HG02840 (cell line): ENCODE data around the gene DOCK9.
"Not testable (repeated sequence)": the region's sequence is repeated elsewhere in the genome, so short reads cannot be mapped to it uniquely, and the experiment has no call there.

ENCODE experiments used
- ATAC-seq: cut with Tn5 transposase; IDR thresholded peaks from one replicate; pipeline ENCODE4 v1.9.1; 2021; ENCODE audit warnings: mild to moderate bottlenecking, moderate library complexity, moderate number of reproducible peaks; ENCODE audit not compliant: unreplicated experiment, low FRiP score

Gene DOCK9

GRCh38 chr13:98919566-98919965, 58.3 kb downstream of the DOCK9 start:
- no peak for ATAC-seq

DNA sequence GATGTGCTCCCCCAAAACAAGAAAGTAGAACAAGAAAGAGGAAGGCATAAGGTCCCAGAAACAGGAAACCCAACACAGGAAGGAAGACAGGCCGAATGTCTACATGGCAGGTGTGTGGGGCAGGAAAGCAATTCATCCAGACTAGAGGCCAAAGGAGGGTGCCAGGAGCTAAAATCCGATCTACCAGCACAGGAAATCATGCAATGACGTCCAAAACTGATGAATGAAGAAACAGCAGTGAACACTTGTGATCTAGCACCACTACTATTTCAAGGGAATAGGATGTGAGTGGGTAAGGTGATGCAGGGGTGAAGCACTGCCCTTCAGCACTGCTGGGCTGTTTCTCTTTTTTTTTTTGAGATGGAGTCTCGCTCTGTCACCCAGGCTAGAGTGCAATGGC, 59.1 kb downstream of the DOCK9 start:
- ATAC-seq: no peak

DNA sequence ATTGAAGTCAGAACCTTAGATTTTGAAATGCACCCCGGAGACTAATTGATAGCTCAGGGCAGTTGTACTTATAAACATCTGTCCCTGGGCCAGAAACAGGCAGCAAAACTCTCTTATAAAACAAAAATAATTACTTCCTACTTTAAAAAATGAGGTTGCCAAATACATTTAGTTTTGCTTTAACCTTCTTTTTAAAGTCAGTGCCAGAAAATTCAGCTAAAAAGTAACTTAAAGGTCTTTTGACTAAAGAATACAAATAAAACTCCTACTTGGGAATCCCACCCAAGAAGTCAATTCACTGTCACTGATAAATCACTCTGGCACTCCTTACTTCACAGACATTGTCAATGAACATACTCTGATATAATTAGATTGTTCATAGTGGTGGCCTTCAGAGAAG, 60.7 kb downstream of the DOCK9 start:
- no peak for ATAC-seq

DNA sequence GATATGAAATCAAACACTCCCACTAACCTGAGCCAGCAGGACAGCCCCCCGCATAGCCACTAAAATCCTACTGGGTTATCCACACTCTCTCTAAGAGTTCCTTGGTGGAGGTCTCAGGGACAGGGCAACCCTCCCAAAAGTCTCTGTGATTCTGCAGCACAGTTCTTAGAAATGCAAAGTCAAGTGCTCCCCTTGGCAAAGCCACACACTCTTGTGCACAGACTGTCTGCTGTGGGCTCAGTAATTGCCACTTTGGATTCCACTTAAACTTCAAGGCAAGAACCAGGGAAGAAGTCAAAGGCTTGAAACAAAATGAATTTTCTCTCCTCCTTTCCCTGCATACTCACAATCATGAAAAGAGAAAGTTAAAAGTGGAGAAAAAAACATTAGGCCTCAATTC, 61.5 kb downstream of the DOCK9 start:
- no peak for ATAC-seq

- no peak for ATAC-seq
Observed at GRCh38 chr13:98915981-98916380, 61.9 kb downstream of the DOCK9 start.

- ATAC-seq: no peak
Observed at GRCh38 chr13:98915563-98915962, 62.3 kb downstream of the DOCK9 start.

- no peak for ATAC-seq
Observed at GRCh38 chr13:98913741-98914140, 64.1 kb downstream of the DOCK9 start.

- ATAC-seq: no peak
Observed at GRCh38 chr13:98912846-98913245, 65.0 kb downstream of the DOCK9 start.

DNA sequence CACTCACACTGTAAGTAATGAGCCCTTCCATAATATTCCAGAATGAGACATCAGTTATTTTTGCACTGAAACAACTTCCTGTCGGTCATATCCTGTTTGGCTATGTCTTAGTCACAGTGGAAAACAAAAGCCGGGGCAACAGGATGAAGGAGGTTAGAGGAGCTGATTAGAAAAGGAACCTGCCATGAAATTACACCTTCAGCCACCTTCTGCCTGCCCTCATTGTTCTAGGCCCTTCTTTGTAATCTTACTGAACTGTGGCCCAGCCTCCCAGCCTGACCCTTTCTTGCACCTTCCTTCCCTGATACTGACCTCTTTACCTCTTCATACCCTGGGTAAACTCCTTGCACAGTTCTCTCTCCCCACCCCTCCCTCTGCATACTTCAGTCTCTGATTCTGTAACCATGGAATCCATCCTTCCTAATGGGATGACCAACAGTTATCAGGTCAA, 67.3 kb downstream of the DOCK9 start:
- no peak for ATAC-seq

DNA sequence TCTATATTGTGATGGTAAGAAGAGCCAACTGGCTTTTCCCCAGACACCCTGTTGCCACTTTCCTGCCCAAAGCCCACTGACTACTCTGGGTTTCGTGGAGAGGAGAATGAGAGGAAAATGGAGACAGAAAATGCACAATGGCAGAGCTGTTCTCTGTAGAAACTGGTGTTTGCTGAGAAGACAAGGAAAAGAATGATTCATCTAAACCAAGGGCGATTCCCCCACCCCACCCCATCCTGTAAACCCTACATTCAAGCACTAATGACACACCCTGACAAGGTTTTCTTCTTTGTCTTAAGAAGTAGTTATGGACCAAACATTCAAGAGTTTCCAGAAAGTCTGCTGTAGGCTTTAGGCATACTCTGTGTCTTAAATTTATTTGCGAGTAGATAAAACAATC, 68.8 kb downstream of the DOCK9 start:
- no peak for ATAC-seq

- no peak for ATAC-seq
Observed at GRCh38 chr13:98906746-98907502, 70.9 kb downstream of the DOCK9 start.

DNA sequence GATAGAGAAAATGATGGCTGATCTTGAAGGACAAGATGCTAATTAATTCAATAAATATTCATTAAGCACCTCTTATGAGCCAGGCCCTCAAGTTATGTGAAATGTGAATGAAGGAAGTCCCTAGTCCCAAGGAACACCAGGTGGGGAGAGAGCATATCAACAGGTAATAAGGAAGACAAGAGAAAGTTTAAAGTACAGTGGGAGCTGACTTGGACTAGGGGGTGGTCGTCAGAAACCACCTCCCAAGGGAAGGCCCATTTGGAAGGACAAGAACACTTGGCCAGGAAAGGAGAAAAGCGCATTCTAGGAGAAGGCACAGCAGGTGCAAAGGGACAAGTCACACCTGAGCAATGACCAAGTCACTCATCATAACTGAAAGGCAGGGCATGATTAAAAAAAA, 72.7 kb downstream of the DOCK9 start:
- ATAC-seq: no peak

DNA sequence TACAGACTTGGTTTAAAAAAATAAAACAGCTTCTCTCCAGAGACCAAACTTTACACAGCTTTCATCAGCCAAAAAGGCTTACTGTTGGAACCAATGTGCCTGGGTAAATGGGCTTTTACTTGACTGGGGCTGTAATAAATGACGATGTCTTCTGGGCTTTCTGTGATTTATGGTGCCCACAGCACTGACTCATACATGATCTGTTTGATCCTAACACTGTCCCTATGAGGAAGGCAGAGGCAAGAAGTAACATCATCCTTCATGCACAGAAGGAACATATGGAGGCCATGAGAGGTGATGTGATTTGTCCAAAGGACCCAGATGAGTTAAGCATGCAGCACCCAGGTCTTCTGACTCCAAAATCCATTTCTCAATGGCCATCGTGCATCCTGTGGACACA, 77.4 kb downstream of the DOCK9 start:
- ATAC-seq: no peak

- ATAC-seq: no peak
Observed at GRCh38 chr13:98897706-98898105, 80.2 kb downstream of the DOCK9 start.

- no peak for ATAC-seq
Observed at GRCh38 chr13:98896868-98897144, 81.1 kb downstream of the DOCK9 start.

DNA sequence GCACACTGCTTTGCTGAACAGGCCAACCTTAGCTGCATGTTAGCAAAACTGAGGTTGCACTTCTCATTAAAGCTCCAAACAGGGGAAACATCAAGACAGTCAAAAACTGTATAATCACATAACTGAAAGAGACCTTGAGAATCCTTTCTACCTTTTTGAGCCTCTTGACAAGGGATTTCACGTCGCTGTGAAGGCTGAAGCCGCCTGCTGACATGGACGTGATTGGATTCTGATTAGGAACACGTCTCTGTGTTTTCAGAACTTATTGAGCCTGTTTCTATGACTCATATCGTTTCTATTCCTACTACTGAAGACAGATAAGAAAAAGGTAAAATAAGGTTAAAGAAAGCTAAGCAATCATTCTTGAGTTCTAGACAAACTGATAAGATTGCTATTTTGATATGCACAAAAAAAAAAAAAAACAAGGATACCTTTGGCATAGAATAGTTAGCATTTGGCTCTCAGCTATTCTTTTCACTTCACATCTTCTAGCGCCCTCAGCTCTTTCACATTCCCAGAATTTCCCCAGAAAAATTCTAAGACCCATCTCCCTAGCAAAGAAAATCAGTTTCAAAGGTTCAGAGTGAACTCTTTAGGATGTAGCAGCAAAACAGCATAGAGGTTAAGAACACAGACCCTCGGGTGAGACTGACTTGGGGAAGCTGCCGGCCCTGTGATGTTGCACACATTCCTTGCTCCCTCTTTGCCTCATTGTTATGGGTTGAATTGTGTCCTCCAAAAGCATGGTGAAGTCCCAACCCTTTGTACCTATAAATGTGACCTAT, 81.6 kb downstream of the DOCK9 start:
- no peak for ATAC-seq

- ATAC-seq: not testable (repeated sequence)
Observed at GRCh38 chr13:98894814-98895213, 83.0 kb downstream of the DOCK9 start.

DNA sequence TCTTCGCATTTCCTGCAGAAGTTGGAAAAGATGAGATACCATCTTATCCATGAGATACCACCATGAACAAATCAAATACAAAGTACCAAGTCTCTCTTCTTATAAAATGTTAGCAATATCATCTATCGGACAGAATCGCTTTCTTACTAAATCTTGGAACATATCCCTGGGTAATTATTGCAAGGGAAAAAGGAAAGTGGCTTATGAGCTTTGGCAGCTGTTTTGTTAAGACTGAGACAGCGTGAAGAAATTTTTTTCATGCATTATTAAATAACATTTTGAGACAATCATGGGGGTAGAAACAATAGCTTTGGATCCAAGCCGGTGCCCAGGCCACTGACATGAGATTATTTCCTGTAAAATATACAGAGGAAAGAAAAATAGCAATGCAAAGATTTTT, 84.5 kb downstream of the DOCK9 start:
- no peak for ATAC-seq

DNA sequence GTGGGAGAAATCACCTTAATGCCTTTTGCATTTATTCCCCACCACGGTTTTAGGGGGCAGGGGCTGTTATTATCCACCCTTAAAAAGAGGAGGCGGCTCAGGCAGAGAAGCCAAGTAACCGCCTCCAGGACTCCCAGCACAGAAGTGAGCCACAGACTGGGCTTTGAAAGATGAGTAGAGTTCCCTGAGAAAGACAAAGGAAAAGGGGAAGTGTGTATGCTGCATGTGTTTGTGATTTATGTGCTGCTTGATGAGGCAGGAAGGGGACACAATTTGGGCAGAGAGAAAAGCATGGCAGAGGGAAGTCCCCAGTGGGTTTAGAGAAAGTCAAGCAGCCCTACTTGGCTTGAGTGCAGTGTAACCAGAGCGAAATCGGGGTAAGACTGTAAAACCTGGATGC, 85.0 kb downstream of the DOCK9 start:
- no peak for ATAC-seq

- ATAC-seq: no peak
Observed at GRCh38 chr13:98892077-98892476, 85.8 kb downstream of the DOCK9 start.

DNA sequence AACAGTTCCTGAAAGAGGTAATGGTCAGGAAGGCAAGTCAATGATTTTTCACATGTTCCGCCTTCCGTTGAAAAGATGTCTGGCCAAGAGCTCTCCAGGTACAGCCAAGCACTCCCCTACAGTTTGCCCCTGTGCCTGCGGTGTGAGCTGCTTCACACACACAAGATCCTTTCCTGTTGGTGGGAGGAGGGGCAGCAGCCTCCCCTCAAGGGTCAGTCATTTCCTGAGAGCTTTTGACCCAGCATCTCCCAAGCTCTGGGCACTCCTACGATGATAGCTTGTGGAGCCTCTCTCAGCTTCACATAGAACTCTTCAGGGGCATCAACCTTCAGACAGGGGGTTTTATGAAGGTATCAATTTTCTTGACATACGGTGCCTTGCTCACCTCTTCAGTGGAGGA, 86.9 kb downstream of the DOCK9 start:
- ATAC-seq: no peak

DNA sequence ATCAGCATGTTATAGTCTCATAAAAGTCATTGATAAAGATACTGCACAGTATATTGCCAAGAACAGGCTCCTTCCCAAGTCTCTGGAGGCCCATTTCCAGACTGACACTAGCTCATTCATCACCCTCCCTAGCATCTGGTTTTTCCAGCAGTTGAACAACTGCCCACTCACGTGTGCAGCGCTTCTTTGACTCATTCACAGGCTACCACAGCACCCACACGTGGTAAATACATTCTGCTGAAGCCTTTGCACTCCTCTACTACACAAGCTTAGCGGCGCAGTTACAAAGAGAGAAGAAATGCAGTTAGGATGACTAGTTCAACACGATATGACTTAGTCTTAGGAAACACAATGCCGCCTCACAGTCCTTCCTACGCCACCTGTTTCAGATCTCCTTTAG, 87.7 kb downstream of the DOCK9 start:
- no peak for ATAC-seq
